Breast epithelium (tissue), 3 donors: Measurements from ENCODE around the gene ANKRD33.

Experiments used
- POLR2AphosphoS5 ChIP-seq, 3 donors: sonication (generic); formaldehyde crosslinking; IDR thresholded peaks; one replicate each; pipeline ENCODE4 v1.6.1; 2017; ENCODE audit warnings: antibody characterized with exemption in 3 of 3
- TF ChIP-seq, protein P1 (sequence below), 3 donors: fragments of 450-650 bp; IDR thresholded peaks; one replicate each; pipeline ENCODE4 v1.5.1; 2016 to 2017; ENCODE audit warnings: antibody characterized with exemption in 3 of 3, mild to moderate bottlenecking in 3 of 3, moderate library complexity in 3 of 3

DNA sequence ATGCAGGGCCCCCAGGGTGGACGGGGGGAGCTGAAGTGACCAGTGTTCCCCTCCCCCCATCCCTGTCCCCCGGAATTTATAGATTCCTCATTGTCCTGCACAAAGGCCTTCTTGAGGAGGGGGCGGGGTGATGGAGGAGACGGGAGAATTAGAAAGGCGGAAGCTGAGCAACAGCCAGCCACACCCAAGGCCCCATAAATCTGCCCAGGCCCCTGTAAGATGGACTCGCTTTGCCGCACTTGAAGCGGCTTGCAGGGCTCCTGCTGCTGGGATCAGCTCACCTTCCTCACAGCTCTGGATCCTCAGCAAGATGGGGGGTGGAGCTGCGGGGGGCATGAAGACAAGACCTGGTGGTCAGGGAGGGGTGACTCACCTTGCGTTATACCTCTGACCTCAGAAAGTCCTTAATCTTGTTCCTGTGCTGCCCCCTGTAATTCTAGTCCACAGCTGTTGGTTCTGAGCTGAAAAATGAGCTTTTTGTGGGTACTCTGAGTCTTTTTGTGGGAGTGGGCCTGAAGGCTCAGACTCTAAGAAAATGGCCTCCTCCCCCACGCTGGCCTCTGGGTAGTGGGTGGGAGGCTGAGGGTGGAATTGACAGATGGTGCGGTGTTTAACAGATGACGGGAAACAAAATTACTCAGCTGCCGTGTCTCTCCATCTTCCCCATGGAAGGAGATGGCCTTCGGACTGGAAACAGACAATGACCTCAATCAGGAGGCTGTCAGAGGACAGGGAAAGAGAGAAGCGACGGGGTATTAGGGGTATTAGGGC is 15.8 kb upstream of the ANKRD33 start:
- TF ChIP-seq, protein P1, sequence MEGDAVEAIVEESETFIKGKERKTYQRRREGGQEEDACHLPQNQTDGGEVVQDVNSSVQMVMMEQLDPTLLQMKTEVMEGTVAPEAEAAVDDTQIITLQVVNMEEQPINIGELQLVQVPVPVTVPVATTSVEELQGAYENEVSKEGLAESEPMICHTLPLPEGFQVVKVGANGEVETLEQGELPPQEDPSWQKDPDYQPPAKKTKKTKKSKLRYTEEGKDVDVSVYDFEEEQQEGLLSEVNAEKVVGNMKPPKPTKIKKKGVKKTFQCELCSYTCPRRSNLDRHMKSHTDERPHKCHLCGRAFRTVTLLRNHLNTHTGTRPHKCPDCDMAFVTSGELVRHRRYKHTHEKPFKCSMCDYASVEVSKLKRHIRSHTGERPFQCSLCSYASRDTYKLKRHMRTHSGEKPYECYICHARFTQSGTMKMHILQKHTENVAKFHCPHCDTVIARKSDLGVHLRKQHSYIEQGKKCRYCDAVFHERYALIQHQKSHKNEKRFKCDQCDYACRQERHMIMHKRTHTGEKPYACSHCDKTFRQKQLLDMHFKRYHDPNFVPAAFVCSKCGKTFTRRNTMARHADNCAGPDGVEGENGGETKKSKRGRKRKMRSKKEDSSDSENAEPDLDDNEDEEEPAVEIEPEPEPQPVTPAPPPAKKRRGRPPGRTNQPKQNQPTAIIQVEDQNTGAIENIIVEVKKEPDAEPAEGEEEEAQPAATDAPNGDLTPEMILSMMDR (IDR thresholded peaks at IDR 0.05) = no peak
- no peak for TF ChIP-seq POLR2AphosphoS5 (IDR thresholded peaks at IDR 0.05)
